HG03175 (cell line): Measurements from ENCODE around the gene NFKB1.

Experiments
- ATAC-seq: cut with Tn5 transposase; IDR thresholded peaks from one replicate; pipeline ENCODE4 v1.9.1; 2021; ENCODE audit warnings: mild to moderate bottlenecking, moderate library complexity; ENCODE audit not compliant: unreplicated experiment

NFKB1 gene

DNA sequence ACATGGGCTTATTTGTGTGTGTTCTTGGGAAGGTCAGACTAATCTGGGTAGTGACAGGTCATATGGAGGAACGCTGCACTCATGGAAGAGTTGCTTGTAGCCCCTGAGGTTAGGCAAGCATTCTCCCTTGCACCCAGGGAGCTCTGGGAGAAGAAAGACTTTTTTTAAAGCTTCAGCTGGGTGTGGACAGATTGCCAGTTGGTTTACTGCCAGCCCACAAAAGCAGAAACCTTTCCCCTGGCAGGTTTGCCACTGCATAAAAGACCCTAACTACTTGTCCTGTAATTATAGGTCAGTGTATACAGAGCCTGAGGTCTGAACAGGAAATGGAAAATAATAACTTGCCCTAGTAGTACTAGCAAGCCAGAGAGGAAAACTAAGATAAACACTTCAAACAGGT lies 7.4 kb upstream of the NFKB1 start:
- no peak for ATAC-seq

DNA sequence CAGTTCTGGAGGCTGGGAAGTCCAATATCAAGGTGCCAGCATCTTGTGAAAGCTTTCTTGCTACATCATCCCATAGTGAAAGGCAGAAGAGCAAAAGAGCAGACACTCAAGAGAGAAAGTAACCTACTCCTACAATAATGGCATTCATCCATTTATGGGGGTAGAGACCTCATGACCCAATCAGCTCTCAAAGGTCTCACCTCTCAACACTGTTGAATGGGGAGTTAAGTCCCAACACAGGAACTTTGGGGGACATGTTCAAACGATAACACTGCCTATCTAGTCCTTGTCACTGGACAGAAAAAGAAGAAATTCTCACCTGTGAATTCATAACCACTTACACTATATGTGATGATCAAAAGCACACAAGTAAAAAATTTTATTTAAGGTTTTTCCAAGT lies 6.6 kb upstream of the NFKB1 start:
- ATAC-seq, result no peak

DNA sequence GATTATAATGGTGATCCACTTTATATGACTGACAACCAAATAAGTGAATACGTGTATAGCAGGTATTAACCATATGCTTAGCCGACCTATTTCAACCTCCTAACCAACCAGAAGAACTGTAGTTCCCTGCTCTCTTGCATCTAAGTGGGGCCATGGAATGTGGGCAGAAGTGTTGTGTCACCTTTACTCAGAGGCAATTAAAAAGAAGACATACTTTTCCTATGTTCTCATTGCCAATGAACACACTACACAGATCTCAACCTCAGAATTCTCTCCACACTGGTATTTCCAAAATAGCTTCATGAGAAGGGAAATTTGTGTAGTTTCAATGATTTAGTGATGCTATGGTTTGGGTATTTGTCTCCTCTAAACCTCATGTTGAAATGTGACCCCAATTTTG lies 3.2 kb upstream of the NFKB1 start:
- no peak for ATAC-seq

DNA sequence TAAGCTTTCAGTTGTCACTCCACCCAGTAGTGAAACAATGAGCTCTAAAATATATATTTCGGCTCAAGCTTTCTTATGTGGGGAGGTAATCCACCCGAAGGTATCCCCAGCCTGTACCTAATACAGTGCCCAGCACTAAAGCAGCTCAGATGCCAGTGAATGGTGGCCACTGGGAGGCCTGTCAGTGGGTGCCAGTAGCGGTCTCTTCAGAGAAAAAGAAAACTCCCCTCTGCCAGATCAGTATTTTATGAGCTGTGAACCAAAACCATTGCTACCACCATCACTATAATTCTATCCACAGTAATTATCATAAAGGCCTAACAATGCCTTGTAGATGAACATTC lies 835 bp upstream of the NFKB1 start:
- ATAC-seq, result peak; percentile 29

DNA sequence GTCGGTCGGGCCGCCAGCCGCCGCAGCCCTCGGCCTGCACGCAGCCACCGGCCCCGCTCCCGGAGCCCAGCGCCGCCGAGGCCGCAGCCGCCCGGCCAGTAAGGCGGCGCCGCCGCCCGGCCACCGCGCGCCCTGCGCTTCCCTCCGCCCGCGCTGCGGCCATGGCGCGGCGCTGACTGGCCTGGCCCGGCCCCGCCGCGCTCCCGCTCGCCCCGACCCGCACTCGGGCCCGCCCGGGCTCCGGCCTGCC lies 213 bp downstream of the NFKB1 start:
- peak; percentile 39 for ATAC-seq

DNA sequence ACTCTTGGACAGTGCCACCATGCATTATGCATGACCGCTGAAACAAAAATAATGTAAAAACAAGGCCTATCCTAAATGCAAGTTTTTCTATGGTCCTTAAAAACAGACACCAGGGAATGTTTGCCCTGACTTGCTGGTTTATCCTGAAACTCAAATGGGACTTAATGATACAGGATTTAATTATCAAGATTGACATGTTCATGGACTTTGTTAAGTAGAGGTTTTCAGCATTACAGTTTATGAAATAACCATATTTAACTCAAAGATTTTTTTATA lies 1.3 kb downstream of the NFKB1 start:
- ATAC-seq, result no peak

DNA sequence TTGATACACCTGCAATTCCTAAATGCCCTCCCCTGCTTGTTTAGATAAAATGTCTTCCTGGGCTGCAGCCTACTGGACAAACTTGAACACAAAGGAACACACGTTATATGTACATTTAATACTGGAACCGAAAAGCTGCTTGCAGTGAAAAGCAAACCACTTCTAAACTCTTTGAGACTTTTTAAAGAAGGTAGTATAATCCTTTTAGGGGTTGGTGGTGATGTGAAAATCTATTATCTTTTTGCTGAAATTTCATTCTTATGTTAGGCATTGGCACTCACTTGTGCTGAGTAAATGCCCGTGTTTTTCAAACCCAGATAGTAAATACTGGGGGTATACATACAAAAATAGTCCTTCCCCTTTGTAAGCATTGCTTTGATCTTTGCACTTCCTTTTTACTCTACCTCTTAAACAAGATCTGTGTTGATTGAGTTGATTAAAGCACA lies 2.2 kb downstream of the NFKB1 start:
- ATAC-seq, result no peak

DNA sequence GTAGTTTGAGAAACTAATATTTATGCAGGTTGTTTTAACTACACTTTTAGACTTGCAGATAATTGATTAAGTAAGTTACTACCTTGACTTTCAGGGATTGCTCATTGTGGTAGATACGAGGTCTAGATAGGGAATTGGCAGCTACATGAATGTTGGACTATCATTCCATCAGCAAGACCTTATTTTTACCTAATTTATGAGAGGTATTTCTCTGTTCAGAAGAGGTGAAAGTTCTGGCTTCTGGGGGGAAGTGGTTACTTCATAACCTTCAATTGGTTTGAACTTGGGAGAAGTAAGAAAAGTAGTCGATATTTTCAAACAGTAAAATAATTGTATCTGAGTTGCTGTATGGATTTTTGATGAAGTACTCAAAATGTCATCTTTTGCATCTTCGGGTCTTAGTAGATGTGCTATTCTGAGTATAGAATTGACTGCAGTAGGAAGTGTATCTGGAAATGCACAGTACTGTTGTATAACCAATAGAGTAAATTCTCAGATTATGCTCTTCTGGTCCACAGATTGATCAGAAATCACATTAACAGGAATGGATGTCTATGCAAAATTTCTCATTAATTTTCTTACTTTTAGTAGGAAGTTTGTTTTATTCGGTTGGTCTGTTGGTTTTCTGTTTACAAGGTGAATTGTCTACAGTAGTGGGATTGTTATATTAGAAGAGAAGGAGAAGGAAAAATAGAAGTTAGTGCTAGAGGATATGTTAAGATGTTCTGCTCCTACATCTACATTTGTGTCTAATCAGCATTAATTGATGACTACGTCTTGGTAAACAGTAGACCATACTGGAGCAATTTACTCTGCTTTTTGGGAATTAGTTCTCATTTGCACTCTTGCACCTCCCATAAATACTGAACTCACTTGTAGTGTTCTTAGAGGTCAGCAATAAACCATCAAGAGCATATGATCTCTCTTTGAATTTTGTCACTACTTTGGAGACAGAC lies 3.0 kb downstream of the NFKB1 start:
- no peak for ATAC-seq

DNA sequence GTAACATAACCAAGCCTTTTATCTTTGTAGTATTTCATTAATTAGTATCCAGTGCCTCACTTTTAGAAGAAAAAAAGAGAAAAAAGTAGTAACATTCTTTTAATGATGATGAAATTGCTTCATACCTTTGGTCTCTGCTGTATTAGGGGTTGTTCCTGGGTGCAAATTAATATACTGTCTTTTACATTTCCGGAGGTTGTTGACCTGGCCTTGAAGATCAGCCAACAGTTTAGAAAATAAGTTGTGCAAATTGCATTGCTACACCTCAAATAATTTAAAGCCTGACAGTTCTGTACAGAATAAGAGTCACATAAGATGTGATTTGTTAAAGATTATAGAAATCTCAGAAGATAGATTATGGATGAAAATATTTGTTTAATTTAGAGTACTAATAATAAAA lies 3.8 kb downstream of the NFKB1 start:
- ATAC-seq, result no peak

DNA sequence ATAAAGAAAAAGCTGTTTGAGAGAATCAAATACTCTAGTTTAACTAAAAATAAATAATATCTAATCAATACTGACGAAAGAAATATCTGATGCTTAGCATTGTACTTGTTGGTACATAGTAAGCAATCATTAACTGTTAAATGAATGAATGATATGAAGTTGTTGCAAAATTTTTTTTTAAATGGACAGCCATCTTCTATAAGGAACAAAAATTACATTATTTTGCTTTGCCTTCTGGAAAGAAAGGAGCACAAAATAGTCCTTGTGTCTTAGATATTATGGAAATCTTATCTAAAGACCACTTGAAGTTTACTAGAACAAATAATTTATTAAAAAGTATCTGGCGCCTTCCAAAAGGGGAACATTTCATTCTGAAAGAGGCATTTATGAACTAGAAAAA lies 4.5 kb downstream of the NFKB1 start:
- no peak for ATAC-seq

DNA sequence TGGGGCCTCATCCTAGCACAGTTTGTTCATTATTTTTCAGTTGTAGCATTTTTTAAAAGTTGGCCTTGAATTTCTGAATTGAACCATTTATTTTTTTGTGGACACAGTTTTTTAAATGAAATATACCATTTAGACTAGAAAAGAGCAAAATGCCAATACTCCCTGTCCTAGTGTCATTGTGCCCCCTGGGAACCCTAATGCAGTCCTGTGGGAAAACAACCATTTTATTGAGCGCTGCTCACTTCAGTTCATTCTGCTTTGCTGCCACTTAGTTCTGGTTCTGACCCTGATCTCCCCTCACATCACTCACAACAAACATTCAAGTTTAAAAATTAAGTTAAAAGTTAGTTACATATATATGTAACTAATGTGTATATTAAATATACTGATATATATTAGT lies 5.4 kb downstream of the NFKB1 start:
- ATAC-seq, result no peak

DNA sequence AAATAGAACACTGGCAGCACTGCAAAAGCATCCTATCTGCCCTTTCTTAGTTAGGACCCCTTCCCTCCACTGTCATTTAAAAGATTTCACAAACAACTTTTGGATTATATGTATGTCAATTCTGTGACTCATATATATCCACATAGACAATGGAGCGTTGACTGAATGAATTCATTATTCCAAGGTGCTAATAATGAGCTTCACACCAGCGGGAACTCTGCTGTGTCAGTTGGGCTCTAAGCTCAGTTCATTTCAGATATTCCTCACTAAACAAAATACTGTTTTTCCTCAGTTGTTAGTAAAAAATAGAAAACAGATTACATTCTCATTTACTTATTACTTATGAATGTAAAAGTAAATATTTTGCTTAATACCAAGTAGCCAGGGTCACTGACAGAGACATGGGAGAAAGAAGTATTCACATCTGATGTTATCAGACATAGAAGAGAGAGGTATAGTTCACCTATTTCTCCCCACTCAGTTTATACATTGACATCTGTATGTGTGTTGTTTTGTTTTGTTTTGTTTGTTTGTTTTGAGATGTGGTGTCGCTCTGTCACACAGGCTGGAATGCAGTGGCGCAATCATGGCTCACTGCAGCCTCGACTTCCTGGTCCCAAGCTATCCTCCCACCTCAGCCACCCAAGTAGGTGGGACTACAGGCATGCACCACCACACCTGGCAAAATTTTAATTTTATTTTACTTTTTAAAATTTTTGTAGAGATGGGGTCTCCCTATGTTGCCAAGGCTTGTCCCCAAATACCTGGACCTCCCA lies 10.9 kb downstream of the NFKB1 start:
- ATAC-seq, result no peak

DNA sequence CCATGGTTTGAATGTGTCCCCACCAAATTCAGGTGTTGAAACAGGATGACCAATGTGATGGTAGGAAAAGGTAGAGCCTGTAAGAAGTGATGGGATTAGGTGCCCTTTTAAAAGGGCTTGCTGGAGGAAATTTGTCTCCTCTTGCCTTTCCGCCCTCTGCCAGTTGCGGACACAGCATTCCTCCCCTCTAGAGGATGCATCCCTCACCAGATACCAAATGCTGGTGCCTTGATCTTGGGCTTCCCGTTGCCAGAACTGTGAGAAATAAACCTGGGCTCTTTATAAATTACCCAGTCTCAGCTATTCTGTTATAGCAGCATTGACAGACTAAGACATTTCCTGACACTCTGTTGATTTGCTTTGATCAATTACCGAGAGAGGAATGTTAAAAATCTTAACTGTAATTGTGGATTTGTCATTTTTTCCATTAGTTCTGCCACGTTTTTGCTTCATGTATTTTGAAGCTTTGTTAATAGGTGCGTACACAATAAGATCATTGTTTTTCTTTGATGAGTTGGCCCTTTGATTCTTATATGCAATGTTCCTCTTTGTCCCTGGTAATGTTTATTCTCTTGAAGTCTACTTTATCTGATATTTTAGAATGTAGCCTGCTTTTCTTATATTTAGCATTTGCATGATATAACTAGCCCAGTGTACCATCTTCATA lies 13.3 kb downstream of the NFKB1 start:
- ATAC-seq, result no peak

DNA sequence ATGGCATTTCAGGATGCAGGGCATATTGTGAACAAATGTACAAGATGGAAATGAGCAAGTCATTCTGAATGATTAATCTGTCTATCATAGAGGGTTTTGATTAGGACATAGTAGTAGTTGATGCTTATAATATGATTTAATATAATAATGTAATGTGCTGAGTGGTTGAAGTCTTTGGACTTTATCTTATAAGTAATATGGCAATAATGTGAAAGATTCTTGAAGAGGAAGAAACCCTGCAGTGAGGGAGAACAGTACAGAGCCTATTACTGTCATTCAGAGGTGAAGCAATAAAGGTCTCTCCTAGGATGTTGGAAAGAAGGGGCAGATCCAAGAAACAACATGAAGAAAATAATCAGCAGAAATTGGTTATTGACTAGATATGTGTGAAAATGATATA lies 16.6 kb downstream of the NFKB1 start:
- ATAC-seq, result no peak

DNA sequence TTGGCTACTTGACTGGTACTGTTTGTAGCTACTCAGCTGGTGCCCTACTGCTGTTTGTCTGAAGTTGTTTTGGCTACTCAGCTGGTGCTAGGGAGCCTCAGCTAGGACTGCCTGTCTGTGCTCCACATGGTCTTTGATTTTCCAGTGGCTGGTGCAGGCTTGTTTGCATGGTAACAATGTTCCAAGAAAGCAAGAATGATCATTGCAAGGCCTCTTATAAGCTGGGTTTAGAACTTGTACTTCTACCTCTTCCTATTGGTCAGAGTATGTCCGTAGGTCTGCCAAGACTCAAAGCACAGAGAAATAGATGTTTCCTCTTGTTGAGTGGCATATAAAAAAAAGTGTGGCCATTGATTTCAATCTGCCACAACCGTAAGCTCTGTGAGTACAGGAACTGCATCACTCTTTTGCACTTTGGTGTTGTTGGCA lies 17.6 kb downstream of the NFKB1 start:
- ATAC-seq, result no peak

DNA sequence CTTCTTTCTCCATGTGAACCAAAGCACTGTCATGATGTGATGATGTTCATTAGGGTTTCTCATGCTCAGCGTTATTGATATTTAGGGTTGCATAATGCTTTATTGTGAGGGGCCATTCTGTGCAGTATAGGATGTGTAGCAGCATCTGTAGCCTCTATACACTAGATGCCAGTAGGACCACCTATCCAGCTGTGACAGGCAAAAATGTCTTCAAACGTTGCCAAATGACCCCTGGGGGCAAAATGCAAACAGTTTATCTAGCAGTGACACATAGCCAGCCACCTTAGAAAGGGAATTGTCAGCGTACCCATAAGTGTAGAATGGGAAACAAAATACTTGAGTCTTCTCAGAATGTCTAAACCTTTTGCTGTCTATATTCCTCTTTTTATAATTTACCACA lies 18.8 kb downstream of the NFKB1 start:
- ATAC-seq, result no peak

DNA sequence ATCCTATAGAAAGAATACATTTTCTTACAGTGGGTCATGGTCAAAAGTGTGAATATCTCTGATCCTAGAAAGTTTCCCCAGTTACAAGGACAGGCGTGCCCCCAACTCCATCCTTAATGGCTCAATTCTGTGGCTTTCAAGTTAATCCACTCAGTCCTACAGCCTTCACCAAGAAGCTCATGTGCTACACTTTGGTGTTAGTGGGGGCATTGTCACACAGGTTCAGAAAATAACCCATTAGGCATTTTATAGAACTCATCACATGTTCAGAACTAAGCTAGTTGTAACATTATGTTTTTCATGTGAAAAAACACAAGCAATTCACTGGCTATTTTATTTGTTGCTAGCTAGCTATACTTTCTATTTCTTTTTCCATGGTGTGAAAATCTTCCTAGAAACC lies 20.4 kb downstream of the NFKB1 start:
- no peak for ATAC-seq

DNA sequence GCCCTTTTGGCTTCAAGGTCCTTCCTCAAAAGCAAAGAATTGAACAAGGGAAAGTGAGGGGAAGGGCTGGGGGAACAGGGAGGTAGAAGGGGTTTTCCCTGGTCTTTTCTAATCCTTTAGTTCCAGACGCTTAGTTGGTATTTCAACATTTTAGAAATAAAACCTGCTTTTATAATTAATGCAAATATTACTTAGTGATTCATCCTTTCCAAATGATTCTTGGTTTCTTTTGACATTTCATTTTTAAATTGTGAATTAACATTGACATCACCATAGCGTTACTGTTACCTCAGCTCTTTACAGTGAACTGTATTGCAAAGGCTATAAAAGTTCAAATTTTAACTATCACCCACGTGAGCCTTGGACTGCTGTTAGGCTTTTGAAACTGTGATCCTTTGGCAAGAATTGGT lies 20.9 kb downstream of the NFKB1 start:
- ATAC-seq, result no peak

DNA sequence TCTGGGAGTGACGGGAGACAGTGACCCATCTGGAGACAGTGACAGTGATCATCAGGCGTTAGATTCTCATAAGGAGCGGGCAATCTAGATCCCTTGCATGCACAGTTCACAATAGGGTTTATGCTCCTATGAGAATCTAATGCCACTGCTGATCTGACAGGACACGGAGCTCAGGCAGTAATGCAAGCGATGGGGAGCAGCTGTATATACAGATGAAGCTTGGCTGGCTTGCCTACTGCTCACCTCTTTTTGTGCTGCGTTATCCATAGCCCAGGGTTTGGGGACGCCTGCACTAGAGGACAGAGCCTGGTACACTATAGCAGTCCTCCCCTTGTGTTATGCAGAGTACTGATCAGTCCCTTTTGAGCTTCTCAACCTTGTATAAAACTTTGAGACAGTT lies 23.5 kb downstream of the NFKB1 start:
- ATAC-seq, result no peak

DNA sequence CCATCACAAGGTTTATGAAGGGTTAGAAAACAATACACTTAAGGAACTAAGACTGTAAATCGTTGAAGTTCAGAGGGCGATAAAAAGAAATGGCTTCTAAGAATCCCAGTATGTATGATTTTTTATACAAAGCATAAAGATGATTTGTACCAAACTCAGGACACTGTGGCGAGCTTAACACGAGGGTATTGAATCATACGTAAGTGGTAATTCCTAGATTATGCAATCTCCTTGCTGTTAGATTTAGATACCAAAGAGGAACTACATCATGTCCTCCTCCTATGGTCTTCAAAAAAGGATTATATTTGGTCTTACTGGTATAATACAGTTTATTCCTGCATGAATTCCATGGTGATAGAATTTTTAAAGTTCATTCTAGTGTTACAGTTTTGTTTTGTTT lies 23.9 kb downstream of the NFKB1 start:
- ATAC-seq, result no peak

DNA sequence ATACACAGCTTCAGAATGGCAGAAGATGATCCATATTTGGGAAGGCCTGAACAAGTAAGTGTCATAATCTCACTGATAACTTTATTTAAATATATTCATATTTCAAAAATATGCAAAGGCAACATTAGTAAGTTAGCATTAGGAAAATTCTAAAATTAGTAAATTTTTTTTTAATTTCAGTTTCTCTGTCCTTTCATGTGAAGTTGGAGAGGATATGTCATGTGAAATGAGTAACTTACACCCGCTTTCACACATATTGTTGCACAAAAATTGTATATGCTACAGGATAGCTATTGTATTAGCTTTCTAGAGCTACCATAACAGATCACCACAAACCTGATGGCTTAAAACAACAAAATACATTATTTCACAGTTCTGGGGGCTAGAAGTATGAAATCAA lies 24.3 kb downstream of the NFKB1 start:
- no peak for ATAC-seq

DNA sequence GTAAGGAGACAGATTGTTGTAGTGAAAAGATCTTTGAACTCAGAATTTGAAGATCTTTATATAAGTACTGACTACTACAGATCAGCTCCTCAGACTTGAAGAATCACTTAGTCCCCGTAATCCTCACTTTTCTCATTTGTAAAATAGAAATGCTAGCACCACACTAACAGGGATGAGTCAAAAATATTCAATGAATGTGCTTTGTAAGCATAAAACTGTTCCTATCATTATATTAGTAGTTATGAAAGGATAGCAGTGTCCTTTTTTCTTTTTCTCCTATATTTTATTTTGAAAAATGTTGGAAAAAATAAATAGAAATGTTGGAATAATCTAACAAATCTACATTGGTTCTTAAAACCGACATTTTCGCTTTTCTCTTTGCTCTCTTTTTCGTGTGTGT lies 25.4 kb downstream of the NFKB1 start:
- no peak for ATAC-seq
